Epithelial cell of proximal tubule (primary cell): Measurements from ENCODE around the gene IDH2. TPM values are rescaled to one million over a fixed set of nuclear protein-coding genes. Genes with fewer than 3 reads are reported as not detected.

ENCODE experiments used
- DNase-seq: peaks from one replicate; pipeline ENCODE4 v3.0.0-alpha.2; 2011; ENCODE audit warnings: low read depth
- H3K4me3 ChIP-seq: 2 replicates; pipeline ENCODE4 v1.5.1; 2011; ENCODE audit warnings: low read depth, mild to moderate bottlenecking, low read length
- CTCF ChIP-seq: conservative IDR thresholded peaks from 2 replicates; pipeline ENCODE4 v1.5.1; 2012; ENCODE audit warnings: low read depth, mild to moderate bottlenecking, low read length
- total RNA-seq: library from RNA; depleted of rRNA; stranded (reverse); fragments of >200 nt; gene quantifications from 2 replicates; pipeline ENCODE4 v1.2.3, GENCODE V29; 2015

Gene IDH2
- total RNA-seq, 1 donor from 2014 or later, result 170 TPM

- H3K4me3 ChIP-seq, result no peak overlapping the region
- no peak for TF ChIP-seq CTCF
- no peak for DNase-seq
These were observed 24.5 kb upstream of the IDH2 start for GRCh38 chr15:90126596-90127435.

DNA sequence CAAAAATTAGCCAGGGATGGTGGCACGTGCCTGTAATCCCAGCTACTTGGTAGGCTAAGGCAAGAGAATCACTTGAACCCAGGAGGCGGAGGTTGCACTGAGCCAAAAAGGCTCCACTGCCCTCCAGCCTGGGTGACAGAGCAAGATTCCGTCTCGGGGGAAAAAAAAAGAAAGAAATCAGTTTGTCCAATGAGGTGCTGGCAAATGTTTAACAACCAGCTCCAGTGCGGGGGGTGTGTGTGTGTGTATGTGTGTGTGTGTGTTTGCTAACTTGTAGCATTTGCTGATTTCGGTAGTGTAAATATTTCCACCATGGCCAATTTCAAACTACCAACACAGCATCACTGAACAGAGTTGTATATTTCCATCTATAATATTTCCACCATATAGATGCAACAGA is 23.8 kb upstream of the IDH2 start:
- no peak for DNase-seq
- TF ChIP-seq CTCF, result no peak
- no peak overlapping the region for H3K4me3 ChIP-seq

- no peak overlapping the region for H3K4me3 ChIP-seq
- no peak for TF ChIP-seq CTCF
- DNase-seq, result no peak
These were observed 22.2 kb upstream of the IDH2 start for GRCh38 chr15:90124507-90124906.

DNA sequence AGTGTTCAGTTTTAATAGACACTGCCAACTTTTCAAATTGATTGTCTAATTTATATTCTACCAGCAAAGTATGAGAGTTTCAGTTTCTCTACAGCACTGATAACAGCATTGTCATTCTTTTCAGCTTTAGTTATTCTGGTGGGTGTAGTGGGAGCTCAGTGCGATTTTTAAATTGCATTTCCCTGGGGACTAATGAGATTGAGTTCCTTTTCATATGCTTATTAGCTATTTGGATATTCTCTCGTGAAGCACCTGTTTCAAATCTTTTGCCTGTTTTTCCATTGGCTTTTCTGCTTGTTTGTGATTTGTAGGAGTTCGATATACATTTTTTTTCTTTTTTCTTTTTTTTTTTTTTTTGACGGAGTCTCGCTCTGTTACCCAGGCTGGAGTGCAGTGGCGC is 18.8 kb upstream of the IDH2 start:
- no peak for DNase-seq
- TF ChIP-seq CTCF, result no peak
- no peak overlapping the region for H3K4me3 ChIP-seq

- DNase-seq, result no peak
- TF ChIP-seq CTCF, result no peak
These were observed 17.1 kb upstream of the IDH2 start for GRCh38 chr15:90119367-90119766.

GRCh38 chr15:90115783-90116182 is 13.5 kb upstream of the IDH2 start:
- DNase-seq, result no peak
- no peak for TF ChIP-seq CTCF
- no peak overlapping the region for H3K4me3 ChIP-seq

More at GRCh38 chr15:90119367-90119766, 17.1 kb upstream of the IDH2 start:
- no peak overlapping the region for H3K4me3 ChIP-seq

- no peak for DNase-seq
- H3K4me3 ChIP-seq, result no peak overlapping the region
- TF ChIP-seq CTCF, result no peak
These were observed 12.2 kb upstream of the IDH2 start for GRCh38 chr15:90114451-90114901.
